ENCODE data around the gene NAXE.

DNA sequence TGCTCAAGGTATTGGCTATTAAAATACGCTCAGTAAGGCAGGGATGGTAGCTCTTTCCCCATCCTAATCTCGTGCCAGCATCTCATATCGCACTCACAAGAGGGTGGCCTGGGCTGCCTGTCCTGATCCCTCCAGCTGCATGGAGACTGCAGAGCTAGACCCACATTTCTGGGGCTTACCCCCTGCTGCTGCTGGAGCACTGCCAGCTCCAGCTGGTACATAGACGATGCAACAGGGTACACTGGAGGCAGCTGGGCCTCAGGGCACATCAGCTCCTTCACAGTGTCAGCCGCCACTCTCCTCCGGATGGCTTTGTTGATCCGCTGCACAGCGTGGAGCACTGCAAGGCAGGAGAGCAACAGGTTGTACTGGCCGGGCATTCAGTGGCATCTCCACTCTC, 35.2 kb upstream of the NAXE start:
- TF ChIP-seq, protein P1, sequence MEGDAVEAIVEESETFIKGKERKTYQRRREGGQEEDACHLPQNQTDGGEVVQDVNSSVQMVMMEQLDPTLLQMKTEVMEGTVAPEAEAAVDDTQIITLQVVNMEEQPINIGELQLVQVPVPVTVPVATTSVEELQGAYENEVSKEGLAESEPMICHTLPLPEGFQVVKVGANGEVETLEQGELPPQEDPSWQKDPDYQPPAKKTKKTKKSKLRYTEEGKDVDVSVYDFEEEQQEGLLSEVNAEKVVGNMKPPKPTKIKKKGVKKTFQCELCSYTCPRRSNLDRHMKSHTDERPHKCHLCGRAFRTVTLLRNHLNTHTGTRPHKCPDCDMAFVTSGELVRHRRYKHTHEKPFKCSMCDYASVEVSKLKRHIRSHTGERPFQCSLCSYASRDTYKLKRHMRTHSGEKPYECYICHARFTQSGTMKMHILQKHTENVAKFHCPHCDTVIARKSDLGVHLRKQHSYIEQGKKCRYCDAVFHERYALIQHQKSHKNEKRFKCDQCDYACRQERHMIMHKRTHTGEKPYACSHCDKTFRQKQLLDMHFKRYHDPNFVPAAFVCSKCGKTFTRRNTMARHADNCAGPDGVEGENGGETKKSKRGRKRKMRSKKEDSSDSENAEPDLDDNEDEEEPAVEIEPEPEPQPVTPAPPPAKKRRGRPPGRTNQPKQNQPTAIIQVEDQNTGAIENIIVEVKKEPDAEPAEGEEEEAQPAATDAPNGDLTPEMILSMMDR (conservative IDR thresholded peaks at IDR 0.05; ENCODE audit: low read depth, low read length), result no peak
- TF ChIP-seq EZH2 (IDR thresholded peaks at IDR 0.05; ENCODE audit: low read length, unreplicated experiment) (no peak), EZH2phosphoT487 (IDR thresholded peaks at IDR 0.05; ENCODE audit: borderline replicate concordance, low read length) (no peak)

Measured in PC-3 (cell line).